HFFc6 (cell line): ENCODE data around the gene FLNB. TPM values are rescaled to one million over a fixed set of nuclear protein-coding genes. Genes with fewer than 3 reads are reported as not detected.

Experiments used
- DNase-seq: peaks from one replicate; pipeline ENCODE4 v3.0.0-alpha.2; 2018
- H3K27ac Mint-ChIP-seq: 2 replicates; pipeline ENCODE4 v1.8.0; 2020; ENCODE audit warnings: mild to moderate bottlenecking, mixed read lengths
- H3K27me3 Mint-ChIP-seq: 2 replicates; pipeline ENCODE4 v1.8.0; 2021; ENCODE audit warnings: mild to moderate bottlenecking, moderate library complexity, mixed read lengths; ENCODE audit not compliant: insufficient read depth
- H3K36me3 Mint-ChIP-seq: 2 replicates; pipeline ENCODE4 v1.8.0; 2021; ENCODE audit warnings: low read depth, mixed read lengths
- H3K4me1 Mint-ChIP-seq: 2 replicates; pipeline ENCODE4 v1.8.0; 2020; ENCODE audit warnings: low read depth, mixed read lengths
- H3K4me3 Mint-ChIP-seq: 2 replicates; pipeline ENCODE4 v1.8.0; 2020; ENCODE audit warnings: mild to moderate bottlenecking, moderate library complexity, mixed read lengths
- H3K9me3 Mint-ChIP-seq: 2 replicates; pipeline ENCODE4 v1.8.0; 2020; ENCODE audit warnings: mild to moderate bottlenecking, mixed read lengths
- total RNA-seq, 6 experiments: library from RNA; stranded (reverse); fragmentation: NEBNext Ultra II Directional; extraction: Animal tissue kit (Norgen Biotek cat#: 25700); gene quantifications; 2 replicates in 1 of 6; 3 replicates in 5 of 6; pipeline ENCODE4 v1.2.3, GENCODE V29; 2021
- TF ChIP-seq, protein P1 (sequence below): fragments of 200-600 bp; sonication (generic); IDR thresholded peaks from 2 replicates; pipeline ENCODE4 v1.5.0; 2021; ENCODE audit warnings: antibody characterized with exemption, mild to moderate bottlenecking

Gene FLNB
- total RNA-seq, 6 experiments from 2014 or later: 93.8 to 117 (median 98.7) TPM

- Mint-ChIP-seq H3K4me1 (peaks cover 44% of the 10 kb centered on the region), H3K27me3 (no peaks in the 10 kb centered on the region), H3K36me3 (no peaks in the 10 kb centered on the region; the same call in 1 of the 2 replicates), H3K9me3 (no peaks in the 10 kb centered on the region), H3K4me3 (no peak overlapping the region), H3K27ac (no peak overlapping the region)
- DNase-seq: no peak
- TF ChIP-seq, protein P1, sequence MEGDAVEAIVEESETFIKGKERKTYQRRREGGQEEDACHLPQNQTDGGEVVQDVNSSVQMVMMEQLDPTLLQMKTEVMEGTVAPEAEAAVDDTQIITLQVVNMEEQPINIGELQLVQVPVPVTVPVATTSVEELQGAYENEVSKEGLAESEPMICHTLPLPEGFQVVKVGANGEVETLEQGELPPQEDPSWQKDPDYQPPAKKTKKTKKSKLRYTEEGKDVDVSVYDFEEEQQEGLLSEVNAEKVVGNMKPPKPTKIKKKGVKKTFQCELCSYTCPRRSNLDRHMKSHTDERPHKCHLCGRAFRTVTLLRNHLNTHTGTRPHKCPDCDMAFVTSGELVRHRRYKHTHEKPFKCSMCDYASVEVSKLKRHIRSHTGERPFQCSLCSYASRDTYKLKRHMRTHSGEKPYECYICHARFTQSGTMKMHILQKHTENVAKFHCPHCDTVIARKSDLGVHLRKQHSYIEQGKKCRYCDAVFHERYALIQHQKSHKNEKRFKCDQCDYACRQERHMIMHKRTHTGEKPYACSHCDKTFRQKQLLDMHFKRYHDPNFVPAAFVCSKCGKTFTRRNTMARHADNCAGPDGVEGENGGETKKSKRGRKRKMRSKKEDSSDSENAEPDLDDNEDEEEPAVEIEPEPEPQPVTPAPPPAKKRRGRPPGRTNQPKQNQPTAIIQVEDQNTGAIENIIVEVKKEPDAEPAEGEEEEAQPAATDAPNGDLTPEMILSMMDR: no peak
These were observed 19.6 kb downstream of the FLNB start for GRCh38 chr3:58027704-58028317.

GRCh38 chr3:58028902-58029301 lies 20.7 kb downstream of the FLNB start:
- Mint-ChIP-seq H3K36me3 (no peaks in the 10 kb centered on the region; the same call in 1 of the 2 replicates), H3K4me3 (no peak overlapping the region), H3K27me3 (no peaks in the 10 kb centered on the region), H3K9me3 (no peaks in the 10 kb centered on the region), H3K27ac (no peak overlapping the region), H3K4me1 (peaks cover 37% of the 10 kb centered on the region)
- TF ChIP-seq, protein P1: no peak
- DNase-seq: no peak

GRCh38 chr3:58029842-58030584 lies 21.8 kb downstream of the FLNB start:
- H3K36me3 Mint-ChIP-seq: peaks cover 4% of the 10 kb centered on the region; the same call in 1 of the 2 replicates
- H3K27ac Mint-ChIP-seq: no peak overlapping the region; the same call in 1 of the 2 replicates
- no peaks in the 10 kb centered on the region for H3K9me3 Mint-ChIP-seq
- H3K4me3 Mint-ChIP-seq: no peak overlapping the region
- H3K4me1 Mint-ChIP-seq: peaks cover 36% of the 10 kb centered on the region
- TF ChIP-seq, protein P1: no peak
- H3K27me3 Mint-ChIP-seq: no peaks in the 10 kb centered on the region
- DNase-seq: no peak

- Mint-ChIP-seq H3K27me3 (no peaks in the 10 kb centered on the region; the same call in 1 of the 2 replicates), H3K4me3 (no peak overlapping the region), H3K36me3 (peaks cover 13% of the 10 kb centered on the region), H3K4me1 (peaks cover 39% of the 10 kb centered on the region), H3K27ac (no peak overlapping the region), H3K9me3 (no peaks in the 10 kb centered on the region)
- TF ChIP-seq, protein P1: no peak
- DNase-seq: no peak
These were observed 24.0 kb downstream of the FLNB start for GRCh38 chr3:58032186-58032585.

- no peak for DNase-seq
- Mint-ChIP-seq H3K27ac (peak overlapping the region; percentile 61), H3K36me3 (peaks cover 19% of the 10 kb centered on the region), H3K9me3 (no peaks in the 10 kb centered on the region), H3K27me3 (no peaks in the 10 kb centered on the region; the same call in 1 of the 2 replicates), H3K4me1 (peaks cover 53% of the 10 kb centered on the region), H3K4me3 (no peak overlapping the region; the same call in 1 of the 2 replicates)
- TF ChIP-seq, protein P1: no peak
These were observed 26.7 kb downstream of the FLNB start for GRCh38 chr3:58034738-58035523.
